Endodermal cell (in vitro differentiated cells): ENCODE results near the gene DGCR8. TPM values are rescaled to one million over a fixed set of nuclear protein-coding genes. Genes with fewer than 3 reads are reported as not detected.
A peak's percentile ranks its signal among the peaks of the same experiment; 100 is the strongest.

Source experiments
- DNase-seq: peaks from one replicate; pipeline ENCODE4 v3.0.0-alpha.2; 2017
- H3K27ac ChIP-seq: 2 replicates; pipeline ENCODE4 v1.5.1; 2013; ENCODE audit warnings: mild to moderate bottlenecking, low read depth, low read length, moderate library complexity
- H3K27me3 ChIP-seq: 2 replicates; pipeline ENCODE4 v1.6.1; 2013; ENCODE audit warnings: mild to moderate bottlenecking, low read length, moderate library complexity; ENCODE audit not compliant: insufficient read depth, control insufficient read depth, poor library complexity, severe bottlenecking
- H3K36me3 ChIP-seq: 2 replicates; pipeline ENCODE4 v1.7.0; 2013; ENCODE audit warnings: mild to moderate bottlenecking, low read length, moderate library complexity; ENCODE audit not compliant: control insufficient read depth, insufficient read depth
- H3K4me1 ChIP-seq: one replicate; pipeline ENCODE4 v1.7.0; 2013; ENCODE audit warnings: low read length; ENCODE audit not compliant: control insufficient read depth, insufficient read depth
- H3K4me3 ChIP-seq: 2 replicates; pipeline ENCODE4 v1.5.1; 2013; ENCODE audit warnings: mild to moderate bottlenecking, low read length, moderate library complexity
- H3K9ac ChIP-seq: 2 replicates; pipeline ENCODE4 v1.6.1; 2013; ENCODE audit warnings: mild to moderate bottlenecking, low read length, moderate library complexity; ENCODE audit not compliant: poor library complexity, severe bottlenecking; ENCODE audit errors: extremely low read depth
- H3K9me3 ChIP-seq: 2 replicates; pipeline ENCODE4 v1.6.1; 2013; ENCODE audit warnings: mild to moderate bottlenecking, low read length, moderate library complexity; ENCODE audit not compliant: control insufficient read depth
- H3K27ac Mint-ChIP-seq: 2 replicates; pipeline ENCODE4 v1.8.0; 2020; ENCODE audit warnings: mixed read lengths
- H3K27me3 Mint-ChIP-seq: 2 replicates; pipeline ENCODE4 v1.8.0; 2021; ENCODE audit warnings: mild to moderate bottlenecking, mixed read lengths; ENCODE audit not compliant: insufficient read depth
- H3K36me3 Mint-ChIP-seq: 2 replicates; pipeline ENCODE4 v1.8.0; 2020; ENCODE audit warnings: low read depth, mixed read lengths
- H3K4me1 Mint-ChIP-seq: 2 replicates; pipeline ENCODE4 v1.8.0; 2020; ENCODE audit warnings: mixed read lengths
- H3K4me3 Mint-ChIP-seq: 2 replicates; pipeline ENCODE4 v1.8.0; 2020; ENCODE audit warnings: mild to moderate bottlenecking, moderate library complexity, mixed read lengths
- H3K9me3 Mint-ChIP-seq: 2 replicates; pipeline ENCODE4 v1.8.0; 2020; ENCODE audit warnings: mild to moderate bottlenecking, mixed read lengths
- CTCF ChIP-seq: fragments of 200-600 bp; sonication (generic); conservative IDR thresholded peaks from 2 replicates; pipeline ENCODE4 v1.5.0; 2021; ENCODE audit warnings: antibody characterized with exemption, mild to moderate bottlenecking
- WGBS, 2 experiments: methylation state at CpG; one replicate each; pipeline versions ENCODE4 v1.1.5 to v1.1.7; 2013; ENCODE audit warnings: missing lambda C conversion rate in 2 of 2, mixed read lengths in 1 of 2; ENCODE audit not compliant: insufficient coverage in 1 of 2, insufficient read length in 1 of 2; 5-methylcytosine and 5-hydroxymethylcytosine counted together
- total RNA-seq, 2 donors: library from RNA; stranded (reverse); fragmentation: NEBNext Ultra II Directional in 1 of 2; extraction: Animal tissue kit (Norgen Biotek cat#: 25700) in 1 of 2; gene quantifications; 2 replicates in 1 of 2; 3 replicates in 1 of 2; pipeline ENCODE4 v1.2.1, GENCODE V29; 2021

The DGCR8 gene
- total RNA-seq, 2 donors from 2014 or later = 61.3 to 76.1 TPM

GRCh38 chr22:20083157-20083890 is 3.3 kb downstream of the DGCR8 start:
- peak overlapping the region; percentile 30 for H3K4me3 ChIP-seq
- H3K4me1 ChIP-seq = peaks cover 4% of the 10 kb centered on the region
- H3K27me3 Mint-ChIP-seq = no peaks in the 10 kb centered on the region
- H3K4me3 Mint-ChIP-seq = peak overlapping the region; percentile 85
- no peak for TF ChIP-seq CTCF
- peak overlapping the region; percentile 61 for H3K27ac ChIP-seq
- peaks cover 33% of the 10 kb centered on the region for H3K36me3 ChIP-seq
- H3K4me1 Mint-ChIP-seq = peaks cover 39% of the 10 kb centered on the region
- no peaks in the 10 kb centered on the region for H3K9me3 ChIP-seq
- peaks cover 38% of the 10 kb centered on the region for H3K36me3 Mint-ChIP-seq
- no peak overlapping the region for H3K9ac ChIP-seq
- peak overlapping the region; percentile 87 for H3K27ac Mint-ChIP-seq
- H3K27me3 ChIP-seq = no peaks in the 10 kb centered on the region
- H3K9me3 Mint-ChIP-seq = no peaks in the 10 kb centered on the region
- 88 to 95% methylated on average over 10 of the region's 10 CpGs for WGBS, 2 experiments
- DNase-seq = peak; percentile 68

GRCh38 chr22:20083891-20084546 is 4.0 kb downstream of the DGCR8 start:
- H3K4me3 Mint-ChIP-seq = no peak overlapping the region
- Histone ChIP-seq H3K4me1 (peaks cover 4% of the 10 kb centered on the region), H3K4me3 (peak overlapping the region; percentile 30), H3K27me3 (no peaks in the 10 kb centered on the region), H3K27ac (no peak overlapping the region), H3K9ac (no peak overlapping the region), H3K36me3 (peaks cover 40% of the 10 kb centered on the region), H3K9me3 (no peaks in the 10 kb centered on the region)
- 95% methylated on average over 9 to 10 of the region's 10 CpGs for WGBS, 2 experiments
- no peaks in the 10 kb centered on the region for H3K27me3 Mint-ChIP-seq
- TF ChIP-seq CTCF = no peak
- DNase-seq = no peak
- peak overlapping the region; percentile 87 for H3K27ac Mint-ChIP-seq
- H3K9me3 Mint-ChIP-seq = no peaks in the 10 kb centered on the region
- H3K4me1 Mint-ChIP-seq = peaks cover 39% of the 10 kb centered on the region
- H3K36me3 Mint-ChIP-seq = peaks cover 45% of the 10 kb centered on the region

- TF ChIP-seq CTCF = peak; percentile 75
- H3K36me3 Mint-ChIP-seq = peaks cover 53% of the 10 kb centered on the region
These were observed 4.7 kb downstream of the DGCR8 start for GRCh38 chr22:20084547-20085413.

More at GRCh38 chr22:20084547-20085413, 4.7 kb downstream of the DGCR8 start:
- no peak overlapping the region for H3K4me3 Mint-ChIP-seq
- Histone ChIP-seq H3K27me3 (no peaks in the 10 kb centered on the region), H3K9me3 (no peaks in the 10 kb centered on the region), H3K36me3 (peaks cover 48% of the 10 kb centered on the region), H3K9ac (no peak overlapping the region), H3K27ac (no peak overlapping the region), H3K4me3 (no peak overlapping the region), H3K4me1 (peaks cover 4% of the 10 kb centered on the region)
- 81 to 92% methylated on average over 16 to 23 of the region's 23 CpGs for WGBS, 2 experiments
- H3K27ac Mint-ChIP-seq = peak overlapping the region; percentile 46
- H3K4me1 Mint-ChIP-seq = peaks cover 39% of the 10 kb centered on the region
- no peaks in the 10 kb centered on the region for H3K9me3 Mint-ChIP-seq
- peak; percentile 92 for DNase-seq
- no peaks in the 10 kb centered on the region for H3K27me3 Mint-ChIP-seq
